Measurements from ENCODE around the gene ZNF418. TPM values are rescaled to one million over a fixed set of nuclear protein-coding genes. Genes with fewer than 3 reads are reported as not detected.
"Not testable (repeated sequence)": the region's sequence is repeated elsewhere in the genome, so short reads cannot be mapped to it uniquely, and the experiment has no call there.

Gene ZNF418
- total RNA-seq, 2 donors from 2014 or later, result 1.9 to 3.4 TPM

DNA sequence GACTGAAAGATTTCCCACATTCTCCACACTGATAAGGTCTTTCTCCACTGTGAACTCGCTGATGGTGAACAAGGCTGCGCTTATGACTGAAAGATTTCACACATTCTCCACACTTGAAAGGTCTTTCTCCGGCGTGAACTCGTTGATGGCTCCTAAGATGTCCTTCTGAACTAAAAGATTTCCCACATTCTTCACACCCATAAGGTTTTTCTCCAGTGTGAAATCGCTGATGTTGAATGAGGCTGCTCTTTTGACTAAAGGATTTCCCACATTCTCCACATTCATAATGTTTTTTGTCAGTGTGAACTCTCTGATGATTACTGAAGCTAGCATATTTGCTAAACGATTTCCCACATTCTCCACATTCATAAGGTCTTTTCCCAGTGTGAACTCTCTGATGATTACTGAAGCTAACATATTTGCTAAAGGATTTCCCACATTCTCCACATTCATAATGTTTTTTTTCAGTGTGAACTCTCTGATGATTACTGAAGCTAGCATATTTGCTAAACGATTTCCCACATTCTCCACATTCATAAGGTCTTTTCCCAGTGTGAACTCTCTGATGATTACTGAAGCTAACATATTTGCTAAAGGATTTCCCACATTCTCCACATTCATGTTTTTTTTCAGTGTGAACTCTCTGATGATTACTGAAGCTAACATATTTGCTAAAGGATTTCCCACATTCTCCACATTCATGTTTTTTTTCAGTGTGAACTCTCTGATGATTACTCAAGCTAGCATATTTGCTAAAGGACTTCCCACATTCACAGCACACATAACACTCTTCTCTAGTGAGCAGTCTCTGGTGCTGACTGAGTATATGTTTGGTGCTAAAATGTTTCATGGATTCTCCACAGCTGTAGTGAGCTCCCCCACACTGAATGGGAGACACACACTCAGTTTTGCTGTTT is 61.1 kb downstream of the ZNF418 start:
- H3K36me3 Mint-ChIP-seq, result peaks cover 66% of the 10 kb centered on the region
- not testable (repeated sequence) for H3K4me3 Mint-ChIP-seq; DNase-seq (ENCODE audit: low spot score); H3K27me3 Mint-ChIP-seq; H3K27ac Mint-ChIP-seq; H3K4me1 Mint-ChIP-seq (ENCODE audit: low read depth in 2 of 2); ATAC-seq
- peaks cover 38% of the 10 kb centered on the region for H3K9me3 Mint-ChIP-seq

DNA sequence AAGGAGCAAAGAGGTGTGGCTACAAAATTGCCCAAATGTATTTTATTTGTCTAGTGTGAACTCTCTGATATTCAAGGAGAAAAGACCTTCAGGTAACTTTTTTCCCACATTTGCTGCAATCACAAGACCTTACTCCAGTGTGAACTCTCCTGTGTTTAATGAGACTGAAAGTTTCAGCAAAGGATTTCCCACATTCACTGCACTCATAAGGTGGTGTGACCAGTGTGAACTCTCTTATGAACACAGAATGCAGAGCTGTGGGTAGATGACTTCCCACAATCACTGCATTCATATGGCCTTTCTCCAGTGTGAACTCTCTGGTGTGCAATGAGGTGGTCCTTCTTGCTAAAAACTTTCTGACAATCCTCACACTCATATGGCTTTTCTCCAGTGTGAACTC is 62.8 kb downstream of the ZNF418 start:
- peaks cover 57% of the 10 kb centered on the region for H3K36me3 Mint-ChIP-seq

More for the DNA sequence above, 62.8 kb downstream of the ZNF418 start:
- Mint-ChIP-seq H3K9me3 (peaks cover 34% of the 10 kb centered on the region), H3K4me3 (no peak overlapping the region), H3K4me1 (ENCODE audit: low read depth in 2 of 2) (peaks cover 0 to 4% of the 10 kb centered on the region in 2 donors), H3K27me3 (no peaks in the 10 kb centered on the region), H3K27ac (no peak overlapping the region)
- ATAC-seq (no peak), DNase-seq (ENCODE audit: low spot score) (no peak)

Other genes starting within 250 kb of the ZNF418 start
- gene ZNF154, start 226.2 kb downstream of the ZNF418 start, total RNA-seq, result 1 to 10 TPM in 1 of 2 donors, under 1 TPM in 1; 0.81 to 1.3 TPM
- 1 to 10 TPM; 5.7 to 9.0 TPM for gene ZNF671, start 207.8 kb downstream of the ZNF418 start, total RNA-seq
- 10 to 100 TPM in 1 of 2 donors, 1 to 10 TPM in 1; 5.7 to 13.1 TPM for gene ZNF776, start 188.6 kb downstream of the ZNF418 start, total RNA-seq
- 10 to 100 TPM; 19.4 to 20.1 TPM for gene ZNF586, start 165.7 kb downstream of the ZNF418 start, total RNA-seq
- 10 to 100 TPM in 1 of 2 donors, 1 to 10 TPM in 1; 6.8 to 10.9 TPM for gene ZNF552, start 120.5 kb downstream of the ZNF418 start, total RNA-seq
- gene ZNF587B, start 105.1 kb downstream of the ZNF418 start, total RNA-seq, result 10 to 100 TPM; 19.2 to 43.2 TPM
- 10 to 100 TPM; 34.5 to 72.5 TPM for gene ZNF587, start 85.5 kb downstream of the ZNF418 start, total RNA-seq
- gene ZNF814, start 46.4 kb downstream of the ZNF418 start, total RNA-seq, result 10 to 100 TPM; 18.9 to 22.4 TPM
- 10 to 100 TPM; 19.8 to 26.6 TPM for gene ZNF417, start 18.8 kb downstream of the ZNF418 start, total RNA-seq
- 1 to 10 TPM; 2.7 to 6.9 TPM for gene ZNF256, start 12.3 kb upstream of the ZNF418 start, total RNA-seq
- under 1 TPM in 1 of 2 donors, not detected in 1; 0.74 TPM for gene C19orf18, start 39.1 kb upstream of the ZNF418 start, total RNA-seq
- 1 to 10 TPM; 8.8 to 8.9 TPM for gene ZNF606, start 67.4 kb upstream of the ZNF418 start, total RNA-seq
- gene ZSCAN1, start 98.6 kb upstream of the ZNF418 start, total RNA-seq, result not detected
- gene ZNF135, start 123.9 kb upstream of the ZNF418 start, total RNA-seq, result 1 to 10 TPM in 1 of 2 donors, under 1 TPM in 1; 0.20 to 1.4 TPM
- 10 to 100 TPM in 1 of 2 donors, 1 to 10 TPM in 1; 9.7 to 22.2 TPM for gene ZSCAN18, start 162.8 kb upstream of the ZNF418 start, total RNA-seq
- gene ZNF329, start 215.4 kb upstream of the ZNF418 start, total RNA-seq, result 1 to 10 TPM; 2.7 to 7.3 TPM
- gene ZNF274, start 247.7 kb upstream of the ZNF418 start, total RNA-seq, result 10 to 100 TPM; 20.4 to 31.7 TPM

All from natural killer cell treated with Interleukin-12 subunit alpha and Interleukin-12 subunit beta and Interleukin-15 and Interleukin-18, amount 100 ng/mL, for 72 hours (primary cell).